ENCODE measurements around the gene SEMA3A. TPM values are rescaled to one million over a fixed set of nuclear protein-coding genes. Genes with fewer than 3 reads are reported as not detected.
"Not testable (repeated sequence)": the region's sequence is repeated elsewhere in the genome, so short reads cannot be mapped to it uniquely, and the experiment has no call there.

Gene SEMA3A
- total and polyA plus RNA-seq, 8 donors = 6.1 to 32.5 (median 23.8) TPM

GRCh38 chr7:84226759-84227158 lies 32.2 kb upstream of the SEMA3A start:
- H3K27me3 ChIP-seq = no peaks in the 10 kb centered on the region
- TF ChIP-seq CTCF (IDR thresholded peaks at IDR 0.05) = no peak
- no peak overlapping the region for H3K27ac ChIP-seq
- no peak for DNase-seq
- intact Hi-C loops (cut with DNase I) = no loop called here
- ATAC-seq = no peak
- H3K36me3 ChIP-seq = no peaks in the 10 kb centered on the region
- no peak overlapping the region for H3K4me3 ChIP-seq
- no peaks in the 10 kb centered on the region for H3K9me3 ChIP-seq
- H3K4me1 ChIP-seq = no peaks in the 10 kb centered on the region

GRCh38 chr7:84224505-84224904 lies 29.9 kb upstream of the SEMA3A start:
- H3K9me3 ChIP-seq = no peaks in the 10 kb centered on the region
- ATAC-seq (no peak), DNase-seq (no peak)
- H3K4me3 ChIP-seq = no peak overlapping the region
- no peak overlapping the region for H3K27ac ChIP-seq
- H3K27me3 ChIP-seq = no peaks in the 10 kb centered on the region
- TF ChIP-seq CTCF (IDR thresholded peaks at IDR 0.05) = no peak
- no peaks in the 10 kb centered on the region for H3K36me3 ChIP-seq
- intact Hi-C loops (cut with DNase I) = no loop called here
- no peaks in the 10 kb centered on the region for H3K4me1 ChIP-seq

- no peaks in the 10 kb centered on the region for H3K27me3 ChIP-seq
- no peak for ATAC-seq
- H3K9me3 ChIP-seq = no peaks in the 10 kb centered on the region
- H3K4me1 ChIP-seq = no peaks in the 10 kb centered on the region
- DNase-seq = no peak
- intact Hi-C loops (cut with DNase I) = no loop called here
- TF ChIP-seq CTCF (IDR thresholded peaks at IDR 0.05) = no peak
- no peak overlapping the region for H3K27ac ChIP-seq
- H3K4me3 ChIP-seq = no peak overlapping the region
- H3K36me3 ChIP-seq = no peaks in the 10 kb centered on the region
Observed at GRCh38 chr7:84219310-84219709, 24.7 kb upstream of the SEMA3A start.

- ATAC-seq (no peak), DNase-seq (no peak)
- Histone ChIP-seq H3K4me3 (no peak overlapping the region), H3K27me3 (no peaks in the 10 kb centered on the region), H3K36me3 (no peaks in the 10 kb centered on the region), H3K27ac (no peak overlapping the region), H3K4me1 (no peaks in the 10 kb centered on the region), H3K9me3 (no peaks in the 10 kb centered on the region)
- TF ChIP-seq CTCF (IDR thresholded peaks at IDR 0.05) = no peak
- intact Hi-C loops (cut with DNase I) = no loop called here
Observed at GRCh38 chr7:84218681-84219080, 24.1 kb upstream of the SEMA3A start.

GRCh38 chr7:84216472-84216871 lies 21.9 kb upstream of the SEMA3A start:
- no peaks in the 10 kb centered on the region for H3K9me3 ChIP-seq
- no peaks in the 10 kb centered on the region for H3K27me3 ChIP-seq
- no peak for TF ChIP-seq CTCF (IDR thresholded peaks at IDR 0.05)
- no peak overlapping the region for H3K4me3 ChIP-seq
- DNase-seq = no peak
- no peaks in the 10 kb centered on the region for H3K36me3 ChIP-seq
- H3K4me1 ChIP-seq = no peaks in the 10 kb centered on the region
- intact Hi-C loops (cut with DNase I) = no loop called here
- ATAC-seq = no peak
- H3K27ac ChIP-seq = no peak overlapping the region

GRCh38 chr7:84214757-84215156 lies 20.2 kb upstream of the SEMA3A start:
- intact Hi-C loops (cut with DNase I); H3K4me1 ChIP-seq; H3K27me3 ChIP-seq; DNase-seq; H3K36me3 ChIP-seq; ATAC-seq; H3K4me3 ChIP-seq; H3K27ac ChIP-seq; H3K9me3 ChIP-seq: not testable (repeated sequence)
